GM12892 (cell line): ENCODE results near the gene ADD1.

Source experiments
- DNase-seq: peaks from one replicate; pipeline ENCODE4 v3.0.0; 2011; ENCODE audit not compliant: insufficient read length
- FAIRE-seq: peaks from 2 replicates; lab custom pipeline; 2011; peaks lifted over from hg19 to GRCh38; lab: Jason Lieb, UNC
- POLR2A ChIP-seq: IDR thresholded peaks from 2 replicates; pipeline ENCODE4 v1.6.1; 2011; ENCODE audit warnings: low read depth, low read length, control low read depth
- POLR2AphosphoS5 ChIP-seq: IDR thresholded peaks from 2 replicates; pipeline ENCODE4 v1.6.1; 2011; ENCODE audit warnings: low read depth, low read length, control low read depth
- TAF1 ChIP-seq: IDR thresholded peaks from 2 replicates; pipeline ENCODE4 v1.6.1; 2011; ENCODE audit warnings: low read depth, mild to moderate bottlenecking, control low read depth, low read length, borderline replicate concordance

The ADD1 gene

DNA sequence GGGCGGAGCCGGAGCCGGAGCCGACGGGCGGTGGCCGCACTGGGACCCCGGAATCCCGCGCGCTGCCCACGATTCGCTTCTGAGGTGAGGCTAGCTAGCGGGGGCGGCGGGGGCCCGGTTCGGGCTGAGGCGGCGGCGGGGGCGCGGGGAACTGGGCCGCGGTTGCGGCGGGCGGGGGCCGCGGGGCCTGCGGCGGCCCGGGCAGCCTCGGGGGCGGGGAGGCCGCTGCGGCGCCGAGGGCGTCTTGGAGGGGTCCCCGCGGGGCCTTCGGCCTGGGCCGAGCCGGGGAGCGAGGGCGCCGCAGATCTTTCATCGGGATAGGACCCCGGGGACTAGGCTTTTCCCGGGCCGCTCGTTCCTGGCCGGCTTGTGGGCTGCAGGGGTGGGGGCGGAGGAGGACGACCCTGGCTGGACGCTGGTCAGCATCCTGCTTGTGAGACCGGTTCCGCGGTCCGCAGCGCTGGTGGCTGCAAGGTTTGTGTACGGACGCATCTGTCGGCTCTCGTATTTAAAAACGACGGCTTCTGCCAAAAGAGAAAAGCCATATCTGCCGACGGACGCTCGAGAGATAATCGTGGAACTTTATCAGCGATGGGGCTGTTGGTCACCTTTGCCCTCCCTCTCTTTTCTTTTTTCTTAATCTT lies 419 bp downstream of the ADD1 start:
- no peak for TF ChIP-seq TAF1
- TF ChIP-seq POLR2AphosphoS5: no peak
- TF ChIP-seq POLR2A: no peak
- DNase-seq (peak; percentile 14), FAIRE-seq (no peak)

- TF ChIP-seq TAF1 (no peak), POLR2A (no peak), POLR2AphosphoS5 (no peak)
- FAIRE-seq (no peak), DNase-seq (no peak)
These were observed 2.5 kb downstream of the ADD1 start for GRCh38 chr4:2846172-2846571.

DNA sequence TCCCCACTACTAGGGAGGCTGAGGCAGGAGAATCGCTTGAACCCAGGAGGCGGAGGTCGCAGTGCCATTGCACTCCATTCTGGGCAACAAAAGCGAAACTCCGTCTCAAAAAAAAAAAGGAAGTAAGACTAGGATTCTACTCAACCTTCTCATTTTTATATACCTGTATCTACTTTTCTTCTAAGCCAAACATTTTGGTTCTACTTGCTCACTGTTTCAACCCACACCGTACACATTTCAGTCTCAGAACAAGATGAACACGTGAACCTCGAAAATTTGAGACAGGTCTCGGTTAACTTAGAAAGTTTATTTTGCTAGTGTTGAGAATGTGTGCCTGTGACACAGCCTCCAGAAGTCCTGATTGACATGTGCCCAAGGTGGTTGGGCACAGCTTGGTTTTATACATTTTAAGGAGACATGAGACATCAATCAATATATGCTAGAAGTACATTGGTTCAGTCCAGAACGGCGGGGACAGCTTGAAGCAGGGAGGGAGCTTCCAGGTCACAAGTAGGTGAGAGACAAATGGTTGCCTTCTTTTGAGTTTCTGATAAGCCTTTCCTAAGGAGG lies 3.7 kb downstream of the ADD1 start:
- peak; percentile 33 for FAIRE-seq
- TF ChIP-seq POLR2A (no peak), TAF1 (no peak), POLR2AphosphoS5 (no peak)
- DNase-seq: no peak

DNA sequence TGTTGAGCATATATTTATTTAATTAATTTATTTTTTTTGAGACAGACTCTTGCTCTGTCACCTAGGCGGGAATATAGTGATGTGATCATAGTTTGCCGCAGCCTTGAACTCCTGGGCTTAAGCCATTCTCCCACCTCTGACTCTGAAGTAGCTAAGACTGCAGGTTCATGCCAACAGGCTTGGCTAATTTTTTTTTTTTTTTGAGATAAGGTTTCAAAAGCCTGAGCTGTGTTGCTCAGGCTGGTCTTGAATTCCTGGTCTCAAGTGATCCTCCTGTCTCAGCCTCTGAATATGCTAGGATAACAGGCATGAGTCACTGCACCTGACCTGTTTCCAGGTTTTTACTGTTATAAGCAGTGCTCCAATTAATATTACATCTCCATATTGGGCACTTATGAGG lies 4.8 kb downstream of the ADD1 start:
- no peak for DNase-seq
- no peak for TF ChIP-seq TAF1
- TF ChIP-seq POLR2AphosphoS5: no peak
- no peak for TF ChIP-seq POLR2A
- FAIRE-seq: no peak

GRCh38 chr4:2849267-2850152 lies 5.9 kb downstream of the ADD1 start:
- no peak for FAIRE-seq
- DNase-seq: no peak
- TF ChIP-seq POLR2A (no peak), TAF1 (no peak), POLR2AphosphoS5 (no peak)

DNA sequence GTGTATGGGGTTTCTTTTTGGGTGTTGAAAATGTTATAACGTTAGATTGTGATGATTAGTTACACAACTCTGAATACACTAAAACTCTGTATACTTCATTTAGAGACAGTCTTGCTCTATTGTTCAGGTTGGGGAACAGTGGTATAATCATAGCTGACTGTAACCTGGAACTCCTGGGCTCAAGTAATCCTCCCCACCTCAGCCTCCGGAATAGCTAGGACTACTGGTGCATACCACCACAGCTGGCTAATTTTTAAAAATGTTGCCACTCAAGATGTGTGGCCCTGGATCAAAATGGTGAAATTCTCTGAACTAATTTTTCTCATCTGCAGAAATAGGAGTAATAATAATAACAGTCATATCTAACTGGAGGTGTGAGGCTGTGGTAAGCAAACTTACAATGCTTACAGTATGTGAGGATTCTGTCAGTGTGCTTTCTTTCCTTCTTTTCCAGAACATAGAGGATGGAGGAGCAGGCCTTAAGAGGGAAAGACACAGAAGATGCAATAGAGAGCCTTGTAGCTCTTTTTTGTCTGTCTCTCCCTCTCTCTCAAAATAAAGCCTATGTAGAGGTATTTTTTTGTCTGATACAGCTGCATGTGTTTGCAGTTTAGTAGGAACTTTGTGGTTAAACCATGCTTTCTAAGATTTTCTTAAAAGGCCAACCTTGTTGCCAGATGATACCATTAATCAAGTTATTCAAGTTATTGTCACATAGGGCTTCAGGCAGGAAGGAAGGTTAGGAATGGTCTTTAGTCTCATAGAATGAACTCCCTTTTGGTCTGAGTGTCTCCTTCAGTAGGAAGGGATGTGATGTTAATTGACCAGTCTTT lies 7.5 kb downstream of the ADD1 start:
- TF ChIP-seq POLR2AphosphoS5: no peak
- TF ChIP-seq POLR2A: no peak
- TF ChIP-seq TAF1: no peak
- FAIRE-seq: no peak
- DNase-seq: no peak

- TF ChIP-seq POLR2AphosphoS5: no peak
- no peak for TF ChIP-seq TAF1
- no peak for TF ChIP-seq POLR2A
- DNase-seq (no peak), FAIRE-seq (peak; percentile 53)
These were observed 8.9 kb downstream of the ADD1 start for GRCh38 chr4:2852481-2852921.

- no peak for DNase-seq
- no peak for FAIRE-seq
- TF ChIP-seq TAF1 (no peak), POLR2A (no peak), POLR2AphosphoS5 (no peak)
These were observed 11.9 kb downstream of the ADD1 start for GRCh38 chr4:2855584-2855983.

DNA sequence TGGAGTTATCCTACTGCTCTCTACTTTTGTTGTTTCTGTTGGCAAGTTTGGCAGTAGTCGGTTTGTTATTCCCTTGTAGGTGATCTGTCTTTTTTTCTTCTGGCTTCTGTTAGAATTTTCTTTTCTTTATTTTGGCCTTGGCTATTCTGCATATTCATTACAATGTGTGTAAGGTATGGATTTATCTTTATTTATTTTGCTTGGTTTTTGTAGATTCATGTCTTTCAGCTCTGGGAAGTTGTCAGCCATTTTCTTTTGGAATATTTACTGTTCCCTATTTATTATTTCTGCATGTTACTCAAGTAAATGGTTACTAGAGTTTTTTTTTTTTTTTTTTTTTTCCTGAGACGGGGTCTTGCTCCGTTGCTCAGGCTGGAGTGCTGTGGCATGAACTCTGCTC lies 12.6 kb downstream of the ADD1 start:
- FAIRE-seq (no peak), DNase-seq (no peak)
- TF ChIP-seq POLR2A (no peak), POLR2AphosphoS5 (no peak), TAF1 (no peak)

GRCh38 chr4:2857349-2857927 lies 13.8 kb downstream of the ADD1 start:
- DNase-seq (no peak), FAIRE-seq (no peak)
- TF ChIP-seq POLR2AphosphoS5 (no peak), POLR2A (no peak), TAF1 (no peak)

DNA sequence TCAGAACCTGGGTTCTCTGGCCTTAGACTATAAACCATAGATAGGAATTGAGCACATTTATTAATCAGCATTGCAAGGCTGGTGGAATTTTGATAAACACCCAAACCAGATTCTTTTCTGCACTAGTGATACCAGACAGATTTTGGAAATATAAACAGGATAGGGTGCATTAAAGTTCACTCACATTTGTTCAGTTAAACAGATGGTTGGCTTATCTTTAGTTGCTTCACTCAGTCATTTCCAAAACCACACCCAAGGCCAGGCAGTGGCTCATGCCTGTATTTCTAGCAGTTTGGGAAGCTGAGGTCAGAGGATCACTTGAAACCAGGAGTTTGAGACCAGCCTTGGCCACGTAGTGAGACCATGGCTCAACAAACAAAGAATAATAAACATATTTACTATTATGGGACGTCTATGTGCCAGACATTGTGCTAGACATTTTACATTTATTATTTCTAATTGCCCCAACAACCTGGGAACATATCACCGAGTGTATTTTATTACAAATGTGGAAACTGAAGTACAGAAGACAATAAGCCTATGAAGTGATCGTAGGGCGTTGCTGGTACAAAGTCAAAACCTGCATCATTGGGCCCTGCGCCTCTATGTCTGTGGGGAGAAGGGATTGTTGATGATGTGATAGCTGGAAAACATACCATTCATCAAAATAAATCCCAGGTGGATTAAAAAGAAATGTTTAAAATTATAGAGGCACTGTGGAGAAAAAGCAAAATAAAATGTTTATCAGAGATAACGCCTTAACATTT lies 15.0 kb downstream of the ADD1 start:
- no peak for DNase-seq
- FAIRE-seq: no peak
- TF ChIP-seq POLR2AphosphoS5 (no peak), TAF1 (no peak), POLR2A (no peak)
